Mucosa of descending colon (tissue), 3 donors: ENCODE results near the gene DNAH9. TPM values are rescaled to one million over a fixed set of nuclear protein-coding genes. Genes with fewer than 3 reads are reported as not detected.
"Not testable (repeated sequence)": the region's sequence is repeated elsewhere in the genome, so short reads cannot be mapped to it uniquely, and the experiment has no call there.

Source experiments
- ATAC-seq: fragments of 200-7000 bp; cut with Tn5 transposase; one replicate; pipeline ENCODE4 v1.9.1; 2020; ENCODE audit warnings: mild to moderate bottlenecking, moderate library complexity
- DNase-seq, 3 donors: peaks; one replicate each; pipeline ENCODE4 v3.0.0-alpha.2; 2020
- H3K36me3 ChIP-seq: fragments of 200-600 bp; one replicate; pipeline ENCODE4 v1.8.0; 2021; ENCODE audit warnings: low read depth, mild to moderate bottlenecking
- H3K4me1 ChIP-seq: fragments of 200-600 bp; one replicate; pipeline ENCODE4 v1.8.0; 2021; ENCODE audit warnings: low read depth, mild to moderate bottlenecking
- H3K4me3 ChIP-seq: fragments of 200-600 bp; one replicate; pipeline ENCODE4 v1.8.0; 2021; ENCODE audit warnings: mild to moderate bottlenecking
- H3K9me3 ChIP-seq: fragments of 200-600 bp; one replicate; pipeline ENCODE4 v1.8.0; 2021; ENCODE audit warnings: mild to moderate bottlenecking
- intact Hi-C, 2 donors: fragments of 100-400 bp; cut with DNase I in 1 of 2; cut with micrococcal nuclease in 1 of 2; formaldehyde crosslinking; loops; one replicate each; pipeline versions ENCODE4 v1.11.0 to v1.11.1; 2022; cut with DNase I, micrococcal nuclease
- total RNA-seq, 3 donors: library from RNA; stranded (reverse); fragmentation: NEBNext Ultra II Directional in 2 of 3; extraction: Animal tissue kit (Norgen Biotek cat#: 25700) in 2 of 3; gene quantifications; one replicate each; pipeline versions ENCODE4 v1.2.1 to v1.2.4, GENCODE V29; 2021 to 2023
- TF ChIP-seq, protein P1 (sequence below): fragments of 200-600 bp; IDR thresholded peaks from one replicate; pipeline ENCODE4 v1.8.0; 2022; ENCODE audit warnings: antibody characterized with exemption, mild to moderate bottlenecking
- donor health status: DM: no; HTN: no; CAD: no; lungs with moderate emphysema.
- donor health status: DM: no; HTN: no; CAD: no.
- donor health status: DM: no; HTN: yes; CAD: no.

Gene DNAH9
- total RNA-seq, 3 donors from 2014 or later, result 0.41 to 1.5 (median 0.79) TPM

DNA sequence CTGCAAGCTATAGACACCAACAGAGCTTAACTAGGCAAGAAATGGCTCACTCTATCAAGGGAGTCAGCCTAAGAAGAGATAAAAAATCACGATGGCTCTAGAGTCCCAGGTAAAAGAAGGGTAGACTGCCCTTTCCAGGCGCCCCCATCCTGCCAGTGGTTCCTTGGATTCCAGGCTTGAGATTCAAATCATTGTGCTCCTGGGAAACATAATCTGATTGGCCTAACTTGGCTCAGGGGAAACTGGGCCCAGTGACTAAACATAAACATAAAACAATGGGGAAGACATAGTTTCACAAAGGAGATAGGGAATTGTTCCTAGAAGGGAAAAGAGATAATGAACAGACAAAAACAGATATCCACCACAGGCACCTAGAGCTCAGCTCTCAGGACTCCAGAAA, 342.6 kb downstream of the DNAH9 start:
- no peaks in the 10 kb centered on the region for H3K9me3 ChIP-seq
- TF ChIP-seq, protein P1, sequence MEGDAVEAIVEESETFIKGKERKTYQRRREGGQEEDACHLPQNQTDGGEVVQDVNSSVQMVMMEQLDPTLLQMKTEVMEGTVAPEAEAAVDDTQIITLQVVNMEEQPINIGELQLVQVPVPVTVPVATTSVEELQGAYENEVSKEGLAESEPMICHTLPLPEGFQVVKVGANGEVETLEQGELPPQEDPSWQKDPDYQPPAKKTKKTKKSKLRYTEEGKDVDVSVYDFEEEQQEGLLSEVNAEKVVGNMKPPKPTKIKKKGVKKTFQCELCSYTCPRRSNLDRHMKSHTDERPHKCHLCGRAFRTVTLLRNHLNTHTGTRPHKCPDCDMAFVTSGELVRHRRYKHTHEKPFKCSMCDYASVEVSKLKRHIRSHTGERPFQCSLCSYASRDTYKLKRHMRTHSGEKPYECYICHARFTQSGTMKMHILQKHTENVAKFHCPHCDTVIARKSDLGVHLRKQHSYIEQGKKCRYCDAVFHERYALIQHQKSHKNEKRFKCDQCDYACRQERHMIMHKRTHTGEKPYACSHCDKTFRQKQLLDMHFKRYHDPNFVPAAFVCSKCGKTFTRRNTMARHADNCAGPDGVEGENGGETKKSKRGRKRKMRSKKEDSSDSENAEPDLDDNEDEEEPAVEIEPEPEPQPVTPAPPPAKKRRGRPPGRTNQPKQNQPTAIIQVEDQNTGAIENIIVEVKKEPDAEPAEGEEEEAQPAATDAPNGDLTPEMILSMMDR, result no peak
- no peak for ATAC-seq
- H3K36me3 ChIP-seq, result no peaks in the 10 kb centered on the region
- no peak overlapping the region for H3K4me3 ChIP-seq
- no peaks in the 10 kb centered on the region for H3K4me1 ChIP-seq
- DNase-seq, result no peak
- intact Hi-C loops, result no loop called here

DNA sequence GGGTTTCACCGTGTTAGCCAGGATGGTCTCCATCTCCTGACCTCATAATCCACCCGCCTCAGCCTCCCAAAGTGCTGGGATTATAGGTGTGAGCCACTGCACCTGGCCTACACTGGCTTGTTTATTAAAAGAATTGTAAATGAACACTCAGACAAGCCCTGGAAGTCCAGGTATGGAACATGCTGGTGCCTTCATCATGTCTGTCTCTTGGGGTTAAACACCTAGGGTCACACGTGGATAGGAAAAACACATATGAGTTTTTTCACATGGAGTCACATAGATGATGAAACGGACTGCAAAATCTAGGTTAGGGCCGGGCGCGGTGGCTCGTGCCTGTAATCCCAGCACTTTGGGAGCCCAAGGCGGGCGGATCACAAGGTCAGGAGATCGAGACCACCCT, 344.8 kb downstream of the DNAH9 start:
- intact Hi-C loops, H3K9me3 ChIP-seq, H3K4me1 ChIP-seq, H3K36me3 ChIP-seq, ATAC-seq, H3K4me3 ChIP-seq, DNase-seq: not testable (repeated sequence)

DNA sequence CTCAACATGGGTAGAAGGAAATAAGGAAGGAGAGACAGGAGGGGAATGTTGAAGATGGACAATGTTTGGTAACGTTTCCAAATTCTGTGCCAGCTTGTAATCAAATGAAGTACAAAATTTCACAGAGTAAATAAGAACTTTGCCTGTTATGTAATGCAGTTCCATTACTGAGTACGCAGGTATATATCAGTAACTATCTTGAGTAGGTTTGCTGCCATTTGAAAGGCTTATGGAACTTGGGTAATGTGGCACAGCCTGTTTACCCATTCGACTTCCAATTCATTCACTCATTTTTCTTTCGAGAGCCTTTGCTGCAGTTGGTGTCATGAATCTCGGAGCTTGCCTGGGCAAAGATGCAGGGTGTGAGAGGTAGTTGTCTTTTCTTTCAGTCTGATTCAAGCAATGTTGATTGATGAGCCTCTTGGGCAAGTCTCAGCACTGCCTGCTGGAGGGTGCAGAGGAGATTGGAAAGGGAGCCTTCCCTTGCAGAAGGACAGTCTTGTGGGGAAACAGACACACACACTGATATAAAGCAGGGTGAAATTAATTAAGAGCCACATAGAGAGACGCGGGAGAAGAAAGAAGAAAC, 345.6 kb downstream of the DNAH9 start:
- intact Hi-C loops, result no loop called here
- TF ChIP-seq, protein P1, result no peak
- Histone ChIP-seq H3K9me3 (no peaks in the 10 kb centered on the region), H3K4me1 (no peaks in the 10 kb centered on the region), H3K4me3 (no peak overlapping the region), H3K36me3 (no peaks in the 10 kb centered on the region)
- no peak for DNase-seq
- ATAC-seq, result no peak

DNA sequence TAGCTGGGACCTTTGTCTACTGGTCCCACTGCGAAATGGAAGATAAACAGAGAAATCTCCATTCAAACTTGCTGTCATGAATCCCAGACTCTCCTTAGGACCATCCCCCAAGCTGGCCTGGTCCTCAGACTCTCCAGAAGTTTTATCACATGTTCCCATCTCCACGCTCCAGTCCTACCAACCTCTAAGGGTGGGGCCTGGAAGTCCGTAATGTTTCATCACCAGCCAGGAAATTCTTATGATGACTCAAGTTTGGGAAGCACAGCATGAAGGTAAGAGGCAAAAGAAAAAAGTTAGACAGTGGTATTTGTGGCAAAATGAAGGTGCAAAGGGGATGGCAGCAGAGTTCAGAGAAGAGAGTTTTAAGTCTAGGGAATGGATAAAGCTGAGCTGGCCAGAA, 346.3 kb downstream of the DNAH9 start:
- Histone ChIP-seq H3K4me1 (no peaks in the 10 kb centered on the region), H3K4me3 (no peak overlapping the region), H3K9me3 (no peaks in the 10 kb centered on the region), H3K36me3 (no peaks in the 10 kb centered on the region)
- DNase-seq (no peak), ATAC-seq (no peak)
- intact Hi-C loops, result no loop called here
- TF ChIP-seq, protein P1, result no peak

DNA sequence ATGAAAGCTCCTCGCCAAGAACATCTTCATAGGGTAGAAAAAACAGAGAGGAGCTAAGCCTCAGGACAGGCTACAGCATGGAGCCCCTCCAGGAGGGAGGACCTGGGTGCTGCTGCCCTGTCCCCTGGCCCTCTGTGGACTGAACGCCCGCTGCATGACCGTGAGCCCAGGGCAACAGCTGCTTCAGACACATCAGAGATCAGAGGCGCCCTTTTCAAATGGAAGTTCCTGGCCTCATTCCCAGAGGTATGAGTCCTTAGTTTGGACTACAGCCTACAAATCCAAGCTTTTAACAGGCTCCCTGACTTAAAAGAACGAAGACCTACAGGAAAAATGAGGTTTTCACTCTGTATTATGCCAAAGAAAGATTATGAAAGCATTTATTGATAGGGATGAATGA, 350.5 kb downstream of the DNAH9 start:
- Histone ChIP-seq H3K4me1 (no peaks in the 10 kb centered on the region), H3K9me3 (peaks cover 8% of the 10 kb centered on the region), H3K4me3 (no peak overlapping the region), H3K36me3 (no peaks in the 10 kb centered on the region)
- no peak for DNase-seq
- intact Hi-C loops, result no loop called here
- no peak for ATAC-seq
- TF ChIP-seq, protein P1, result no peak

DNA sequence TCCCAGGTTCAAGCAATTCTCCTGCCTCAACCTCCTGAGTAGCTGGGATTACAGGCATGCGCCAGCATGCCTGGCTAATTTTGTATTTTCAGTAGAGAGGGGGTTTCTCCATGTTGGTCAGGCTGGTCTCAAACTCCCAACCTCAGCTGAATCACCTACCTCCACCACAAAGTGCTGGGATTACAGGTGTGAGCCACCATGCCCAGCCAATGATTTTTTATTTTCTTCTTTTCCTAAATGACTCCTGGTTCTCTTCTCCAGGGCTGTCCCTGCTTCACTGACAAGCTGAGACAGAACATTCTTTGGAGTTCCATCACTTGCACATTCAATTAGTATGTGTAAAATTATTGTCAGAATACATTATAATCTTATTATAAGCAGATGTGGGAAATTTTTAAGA, 351.3 kb downstream of the DNAH9 start:
- ATAC-seq, H3K4me1 ChIP-seq, DNase-seq, H3K4me3 ChIP-seq, intact Hi-C loops, H3K36me3 ChIP-seq: not testable (repeated sequence)
- H3K9me3 ChIP-seq, result peaks cover 13% of the 10 kb centered on the region
